Lung (tissue), 12 donors: ENCODE data around the gene ANKRD13B. TPM values are rescaled to one million over a fixed set of nuclear protein-coding genes. Genes with fewer than 3 reads are reported as not detected.

Source experiments
- ATAC-seq: fragments of 200-7000 bp; cut with Tn5 transposase; one replicate; pipeline ENCODE4 v1.9.1; 2020; ENCODE audit warnings: moderate number of reproducible peaks; ENCODE audit not compliant: insufficient read depth, low FRiP score
- DNase-seq, 3 donors: peaks; one replicate each; pipeline ENCODE4 v3.0.0-alpha.2; 2013 to 2017
- H3K27ac ChIP-seq, 2 donors: one replicate each; pipeline ENCODE4 v1.5.1; 2013; ENCODE audit warnings: mild to moderate bottlenecking in 2 of 2, moderate library complexity in 2 of 2, control low read depth in 1 of 2, inconsistent platforms in 1 of 2, low read depth in 1 of 2, low read length in 1 of 2
- H3K27me3 ChIP-seq, 3 donors: one replicate each; pipeline ENCODE4 v1.5.1; 2013; ENCODE audit warnings: low read length in 2 of 3; ENCODE audit not compliant: control insufficient read depth in 3 of 3, insufficient read depth in 3 of 3
- H3K36me3 ChIP-seq, 4 donors: one replicate each; pipeline ENCODE4 v1.5.1; 2013; ENCODE audit warnings: low read length in 4 of 4, mild to moderate bottlenecking in 1 of 4, moderate library complexity in 1 of 4; ENCODE audit not compliant: control insufficient read depth in 4 of 4, insufficient read depth in 4 of 4
- H3K4me1 ChIP-seq, 5 donors: one replicate each; pipeline ENCODE4 v1.5.1; 2013; ENCODE audit warnings: low read length in 5 of 5, mild to moderate bottlenecking in 2 of 5, moderate library complexity in 1 of 5; ENCODE audit not compliant: control insufficient read depth in 5 of 5, insufficient read depth in 5 of 5
- H3K4me3 ChIP-seq: one replicate; pipeline ENCODE4 v1.5.1; 2013; ENCODE audit warnings: mild to moderate bottlenecking, control low read depth, moderate library complexity
- H3K9ac ChIP-seq, 2 donors: one replicate each; pipeline ENCODE4 v1.5.1; 2013; ENCODE audit warnings: low read length in 2 of 2, control low read depth in 1 of 2; ENCODE audit not compliant: insufficient read depth in 1 of 2
- H3K9me3 ChIP-seq, 4 donors: one replicate each; pipeline ENCODE4 v1.5.1; 2013; ENCODE audit warnings: low read length in 3 of 4, mild to moderate bottlenecking in 1 of 4, moderate library complexity in 1 of 4; ENCODE audit not compliant: control insufficient read depth in 4 of 4, insufficient read depth in 3 of 4
- CTCF ChIP-seq: IDR thresholded peaks from 2 replicates; pipeline ENCODE4 v1.5.1; 2012; ENCODE audit warnings: mild to moderate bottlenecking; ENCODE audit errors: control extremely low read depth, extremely low read depth
- WGBS, 2 donors: extraction: QIAGEN DNeasy Blood & Tissue Kit; methylation state at CpG; one replicate each; pipeline ENCODE4 v1.1.7; 2013; 5-methylcytosine and 5-hydroxymethylcytosine counted together
- polyA plus RNA-seq, 2 donors: library from polyadenylated mRNA; stranded (reverse); fragments of 200-250 nt; gene quantifications; one replicate each; pipeline ENCODE4 v1.2.1, GENCODE V29; 2013
- total RNA-seq, 2 donors: library from RNA; depleted of rRNA in 1 of 2; stranded (reverse); fragments of >200 nt in 1 of 2; gene quantifications; one replicate each; pipeline ENCODE4 v1.2.1, GENCODE V29; 2014 to 2021
- donor health status: control.
- donor health status: control.
- donor health status: Bipolar disorder and iron deficiency.
- donor health status: healthy.
- donor health status: DM: yes; HTN: yes; CAD: no.

ANKRD13B gene
- total and polyA plus RNA-seq, 4 donors: 2.7 to 6.9 (median 4.9) TPM

GRCh38 chr17:29560316-29560715 is 32.6 kb upstream of the ANKRD13B start:
- TF ChIP-seq CTCF: no peak
- no peak for DNase-seq
- H3K4me1 ChIP-seq: peaks cover 0 to 24% (median 5%) of the 10 kb centered on the region in 5 donors

DNA sequence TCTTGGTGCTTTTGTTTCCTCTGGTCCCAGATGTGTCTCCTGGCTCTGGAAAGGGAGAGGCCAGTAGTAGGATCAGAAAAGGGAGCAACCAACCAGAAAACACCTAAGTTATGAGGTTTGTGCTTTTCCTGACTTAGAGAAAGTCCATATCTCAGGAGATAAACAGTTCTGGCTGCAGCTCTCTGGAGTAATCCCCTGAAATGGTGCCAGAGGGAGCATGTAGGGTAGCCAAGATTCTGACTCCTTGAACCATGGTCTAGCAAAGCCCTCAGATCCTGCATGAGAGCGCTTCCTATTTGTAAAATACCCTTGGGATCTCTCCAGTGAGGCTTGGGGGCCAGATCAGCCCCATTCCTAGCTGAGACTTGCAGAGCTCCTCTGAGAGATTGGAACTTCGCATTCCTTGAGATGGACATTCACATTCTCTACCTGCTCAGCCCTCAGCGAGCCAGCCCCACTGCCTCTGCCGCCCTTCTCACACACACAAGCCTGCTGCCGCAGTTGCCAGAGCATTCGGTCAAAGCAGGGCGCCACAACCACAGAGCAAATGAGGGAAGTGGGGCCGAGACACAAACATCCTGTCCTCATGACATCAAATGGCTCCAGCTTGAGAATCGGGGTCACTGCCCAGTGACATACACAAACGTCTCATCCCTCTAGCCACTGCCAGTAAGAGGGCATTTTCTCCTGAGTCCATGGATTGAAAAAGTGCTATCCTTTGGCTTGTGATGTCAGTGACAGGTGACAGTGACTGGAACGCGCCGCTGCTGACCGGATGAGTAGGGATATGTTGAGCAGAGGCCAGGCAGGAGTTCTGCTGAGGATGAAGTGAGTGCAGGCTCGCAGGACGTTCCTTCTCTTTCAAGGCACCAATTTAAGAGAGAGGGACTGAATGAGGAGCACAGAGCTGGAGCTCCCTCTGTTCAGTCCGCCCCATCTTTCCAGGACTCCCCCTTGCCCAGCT is 31.1 kb upstream of the ANKRD13B start:
- ATAC-seq (no peak), DNase-seq (peak; percentile 54 to 70 (median 61))
- peaks cover 0 to 10% (median 6%) of the 10 kb centered on the region in 3 donors for H3K27me3 ChIP-seq
- no peak for TF ChIP-seq CTCF
- H3K36me3 ChIP-seq: peaks cover 0 to 2% (median 0%) of the 10 kb centered on the region in 4 donors
- no peak overlapping the region for H3K9ac ChIP-seq
- H3K9me3 ChIP-seq: no peaks in the 10 kb centered on the region
- 53% methylated on average over 17 of the region's 17 CpGs for WGBS, 2 donors
- peaks cover 0 to 35% (median 12%) of the 10 kb centered on the region in 5 donors for H3K4me1 ChIP-seq
- H3K27ac ChIP-seq: peak overlapping the region in 1 of 2 donors; percentile 40
- H3K4me3 ChIP-seq: no peak overlapping the region

More at GRCh38 chr17:29560316-29560715, 32.6 kb upstream of the ANKRD13B start:
- H3K9ac ChIP-seq: no peak overlapping the region
- WGBS, 2 donors: 33 to 76% methylated on average over 6 of the region's 6 CpGs
- H3K36me3 ChIP-seq: peaks cover 0 to 2% (median 0%) of the 10 kb centered on the region in 4 donors
- no peak overlapping the region for H3K4me3 ChIP-seq
- H3K9me3 ChIP-seq: no peaks in the 10 kb centered on the region
- ATAC-seq: no peak
- peaks cover 0 to 3% (median under 1%) of the 10 kb centered on the region in 3 donors for H3K27me3 ChIP-seq
- H3K27ac ChIP-seq: no peak overlapping the region

GRCh38 chr17:29562615-29563014 is 30.3 kb upstream of the ANKRD13B start:
- WGBS, 2 donors: 74 to 76% methylated on average over 18 of the region's 18 CpGs
- no peak for TF ChIP-seq CTCF
- H3K27me3 ChIP-seq: peaks cover 0 to 10% (median 6%) of the 10 kb centered on the region in 3 donors
- peaks cover 0 to 2% (median 0%) of the 10 kb centered on the region in 4 donors for H3K36me3 ChIP-seq
- no peak overlapping the region for H3K9ac ChIP-seq
- DNase-seq: no peak
- H3K27ac ChIP-seq: no peak overlapping the region
- H3K9me3 ChIP-seq: no peaks in the 10 kb centered on the region
- ATAC-seq: no peak
- peaks cover 0 to 34% (median 12%) of the 10 kb centered on the region in 5 donors for H3K4me1 ChIP-seq
- H3K4me3 ChIP-seq: no peak overlapping the region
